Fibroblast of skin of right biceps (primary cell): ENCODE data around the gene ARID1B.

Source experiments
- DNase-seq: peaks from one replicate; pipeline ENCODE4 v3.0.0-alpha.2; 2013

The ARID1B gene

GRCh38 chr6:156776840-156777576 is at the start of gene ARID1B:
Gene ARID1B (plus strand): TSS chr6:156777378. CDS start chr6:156777681, 303 bp downstream.
- DNase-seq = peak; percentile 87

DNA sequence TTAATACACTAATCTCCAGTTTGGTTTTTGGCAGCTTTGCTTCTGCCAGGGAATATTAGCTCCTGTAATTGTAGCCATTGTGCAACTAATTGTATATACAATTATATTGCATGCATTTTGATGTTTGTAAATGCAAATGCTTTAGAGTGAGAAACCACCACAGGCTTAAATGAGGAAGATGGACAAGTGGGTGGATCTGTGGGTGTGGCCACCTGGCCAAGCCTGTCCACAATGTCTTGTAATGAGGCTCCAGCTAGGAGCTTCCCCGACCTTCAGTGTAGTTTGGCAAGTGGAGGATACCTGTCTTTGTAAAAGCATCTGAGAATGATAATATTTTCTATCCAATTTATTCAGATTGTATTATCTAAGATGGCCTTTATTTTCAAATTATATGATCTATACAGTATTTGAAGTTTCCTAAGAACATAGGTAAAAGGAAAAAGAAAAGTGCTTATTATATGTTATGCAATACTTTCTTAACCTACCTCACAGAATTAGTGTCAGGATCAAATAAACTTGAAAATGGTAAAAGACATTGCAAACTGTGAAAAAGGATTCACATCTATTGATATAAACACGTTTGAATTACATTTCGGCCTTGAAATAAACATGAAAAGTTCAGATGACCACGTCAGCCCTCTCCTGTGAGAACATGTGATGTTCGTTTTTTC is 49.3 kb upstream of the ARID1B start:
- no peak for DNase-seq

GRCh38 chr6:156729248-156729647 is 47.9 kb upstream of the ARID1B start:
- DNase-seq = peak; percentile 76

DNA sequence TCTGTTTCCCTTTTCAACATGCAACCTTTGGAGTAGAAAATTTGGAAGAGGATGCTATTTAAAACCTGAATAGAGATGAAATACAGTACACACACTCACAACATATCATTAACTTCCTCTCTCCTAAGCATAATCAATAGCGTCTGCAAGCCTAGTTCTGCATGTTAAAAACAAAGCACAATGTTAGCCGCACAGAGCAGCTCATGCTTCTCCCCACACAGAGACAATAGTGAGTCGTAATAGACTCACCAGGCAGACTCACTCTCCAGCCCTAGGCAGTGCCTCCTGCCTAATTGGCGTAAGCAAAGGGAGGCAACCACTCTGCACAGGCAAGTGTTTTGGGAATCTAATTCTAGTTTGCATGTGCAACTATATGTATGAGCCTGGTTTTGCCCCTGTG is 45.8 kb upstream of the ARID1B start:
- DNase-seq = peak; percentile 73

GRCh38 chr6:156735751-156736150 is 41.4 kb upstream of the ARID1B start:
- no peak for DNase-seq

DNA sequence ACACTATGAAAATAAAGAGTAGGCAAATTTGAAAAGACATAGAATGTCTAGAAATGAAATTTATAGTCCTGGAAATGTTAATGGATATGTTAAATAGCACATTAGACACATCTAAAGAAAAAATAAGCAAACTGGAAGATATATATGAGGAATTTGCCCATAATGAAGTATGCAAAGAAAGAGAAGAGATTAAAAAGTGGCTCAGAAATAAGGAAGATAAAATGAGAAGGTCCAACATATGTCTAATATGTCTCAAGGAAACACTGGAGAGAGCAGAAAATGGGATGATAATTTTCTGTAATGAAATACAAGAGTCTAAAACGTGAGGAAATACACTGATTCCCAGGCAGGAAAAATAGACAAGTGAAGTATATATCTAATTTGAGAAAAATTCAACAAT is 36.6 kb upstream of the ARID1B start:
- no peak for DNase-seq

GRCh38 chr6:156741287-156742073 is 35.7 kb upstream of the ARID1B start:
- no peak for DNase-seq

- DNase-seq = no peak
Measured at GRCh38 chr6:156747715-156748114, 29.5 kb upstream of the ARID1B start.

DNA sequence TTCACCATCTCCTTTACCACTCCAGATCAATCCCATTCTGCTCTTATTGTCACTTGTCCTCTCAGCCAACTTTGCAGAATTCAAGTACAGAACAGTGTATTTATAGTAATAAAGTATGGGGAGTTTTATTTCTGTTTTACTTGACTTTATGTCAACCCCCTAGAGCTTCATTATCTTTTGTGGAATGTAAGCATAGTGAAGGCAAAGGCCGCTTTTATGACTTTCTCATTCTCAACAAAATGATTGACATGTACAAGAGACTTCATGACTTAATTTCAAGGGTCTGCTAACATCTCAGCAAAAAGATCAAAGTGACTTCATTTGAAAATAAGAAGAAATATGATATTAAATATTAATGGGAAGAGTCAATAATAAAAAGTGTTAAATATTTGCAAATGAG is 28.7 kb upstream of the ARID1B start:
- no peak for DNase-seq

DNA sequence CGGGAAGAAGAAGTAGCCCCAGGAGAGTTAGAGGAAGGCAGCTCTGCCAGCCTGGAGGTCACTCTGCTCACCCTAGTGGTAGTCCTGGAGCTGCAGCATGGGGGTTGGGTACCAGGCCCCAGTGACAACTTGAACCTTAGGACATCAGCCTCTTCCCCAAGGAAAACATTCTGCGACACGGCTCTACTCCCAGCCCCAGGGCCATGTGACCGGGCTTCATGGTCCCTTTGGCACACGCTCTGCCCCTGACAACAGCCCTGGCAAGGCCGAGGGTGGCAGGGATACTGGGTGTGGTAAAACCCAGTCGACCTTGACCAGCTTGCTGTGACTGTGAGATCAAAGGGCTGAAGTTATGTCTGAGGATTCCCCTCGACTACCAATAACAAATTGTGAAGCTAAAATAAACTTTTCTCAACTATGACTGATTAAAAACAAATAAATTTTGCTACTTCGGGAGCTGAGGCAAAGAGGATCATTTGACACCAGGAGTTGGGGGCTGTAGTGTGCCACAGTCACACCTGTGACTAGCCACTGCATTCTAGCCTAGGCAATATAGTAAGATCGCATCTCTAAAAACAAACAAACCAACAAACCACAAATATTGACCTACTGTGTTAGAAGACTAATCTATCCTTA is 24.4 kb upstream of the ARID1B start:
- DNase-seq = no peak

GRCh38 chr6:156756630-156757610 is 20.3 kb upstream of the ARID1B start:
- DNase-seq = no peak

DNA sequence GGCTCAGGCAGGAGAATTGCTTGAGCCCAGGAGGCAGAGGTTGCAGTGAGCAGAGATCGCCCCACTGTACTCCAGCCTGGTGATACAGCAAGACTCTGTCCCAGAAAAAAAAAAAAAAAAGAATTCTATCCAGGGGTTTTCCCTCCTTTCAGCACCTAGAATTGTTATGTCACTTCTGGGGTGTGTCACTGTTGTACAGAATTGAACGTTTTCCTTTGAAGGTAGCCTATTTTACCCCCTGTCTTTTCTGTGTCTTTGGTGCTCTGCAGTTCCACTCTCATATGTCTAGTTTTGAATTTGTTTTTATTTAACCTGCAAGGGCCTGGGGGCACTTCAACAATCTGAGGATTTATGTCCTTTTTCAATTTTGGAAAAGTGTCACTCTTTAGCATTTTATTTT is 19.3 kb upstream of the ARID1B start:
- no peak for DNase-seq

GRCh38 chr6:156760377-156760776 is 16.8 kb upstream of the ARID1B start:
- DNase-seq = no peak

DNA sequence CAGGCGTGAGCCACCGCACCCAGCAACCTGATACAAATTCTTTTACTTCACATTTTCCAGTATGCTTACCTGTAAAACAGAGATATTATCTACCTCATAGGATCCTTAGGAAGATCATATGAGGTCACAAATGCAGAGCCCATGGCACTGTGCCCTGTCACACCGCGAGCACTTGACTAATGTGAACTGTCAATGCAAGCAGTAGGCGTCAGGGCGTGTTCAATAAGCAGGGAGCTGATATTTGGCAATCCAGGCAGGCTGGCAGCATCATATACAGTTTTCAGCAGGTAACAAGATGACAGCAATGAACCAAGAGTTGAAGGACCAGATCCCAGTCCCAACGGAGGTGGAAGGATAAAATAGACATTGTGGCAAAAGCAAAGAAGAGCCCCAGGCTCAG is 14.6 kb upstream of the ARID1B start:
- DNase-seq = no peak

DNA sequence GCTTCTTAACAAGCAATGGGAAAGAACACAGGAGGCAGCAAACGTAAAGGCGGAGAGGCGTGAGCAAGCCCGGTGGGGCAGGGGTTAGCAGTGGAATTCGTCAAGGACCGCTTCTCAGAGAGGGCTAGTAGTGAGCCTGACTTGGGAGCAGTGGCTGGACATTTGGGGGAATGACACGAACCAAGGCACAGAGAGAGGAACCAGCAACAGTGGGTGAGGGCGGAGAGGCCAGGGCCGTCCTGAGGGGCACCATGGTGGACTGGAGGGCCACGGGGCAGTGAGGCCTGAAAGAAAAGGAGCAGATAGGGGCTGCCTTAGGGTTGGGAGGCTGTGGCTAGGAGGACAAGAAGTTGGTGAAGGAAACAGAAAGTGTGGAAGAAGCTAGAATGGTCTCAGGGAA is 12.1 kb upstream of the ARID1B start:
- DNase-seq = no peak

DNA sequence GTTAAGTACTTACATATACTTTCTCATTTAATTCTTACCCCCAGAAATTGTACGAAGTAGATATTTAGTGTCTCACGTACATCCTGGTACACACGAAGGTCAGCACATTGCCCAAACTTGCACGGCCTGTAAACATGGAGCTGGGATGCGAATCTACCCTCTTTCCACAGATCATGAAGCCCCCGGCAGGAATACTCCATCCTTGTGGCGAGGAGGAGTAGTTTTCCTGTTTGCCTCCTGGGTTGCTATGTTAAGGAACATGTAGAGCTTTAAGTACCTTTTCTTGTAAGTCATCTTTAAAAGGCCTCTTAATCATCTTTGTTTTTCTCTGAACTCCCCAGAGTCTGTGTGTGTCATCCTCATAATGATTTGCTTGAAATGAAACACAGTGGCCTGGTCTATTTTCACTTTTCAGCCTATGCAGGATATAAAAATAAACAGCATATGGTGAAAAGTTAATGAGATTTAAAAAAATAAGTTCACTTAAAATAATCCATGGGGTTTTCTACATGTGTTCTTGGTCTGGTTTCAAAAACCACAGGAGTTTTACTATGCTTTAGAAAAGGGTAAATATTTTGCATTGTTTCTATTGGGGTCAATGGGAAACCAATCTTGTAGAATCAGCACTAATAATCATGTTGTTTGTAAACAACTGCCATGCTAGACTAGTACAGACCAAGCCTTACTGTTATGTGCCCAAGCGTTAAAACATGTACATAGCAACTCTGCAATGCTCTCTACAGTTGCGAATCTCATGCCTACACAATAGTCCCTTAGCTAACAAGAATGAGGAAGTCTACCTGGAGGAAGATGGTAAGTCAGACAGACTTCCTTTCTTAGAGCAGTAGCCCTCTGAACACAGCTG is 9.3 kb upstream of the ARID1B start:
- peak; percentile 60 for DNase-seq

DNA sequence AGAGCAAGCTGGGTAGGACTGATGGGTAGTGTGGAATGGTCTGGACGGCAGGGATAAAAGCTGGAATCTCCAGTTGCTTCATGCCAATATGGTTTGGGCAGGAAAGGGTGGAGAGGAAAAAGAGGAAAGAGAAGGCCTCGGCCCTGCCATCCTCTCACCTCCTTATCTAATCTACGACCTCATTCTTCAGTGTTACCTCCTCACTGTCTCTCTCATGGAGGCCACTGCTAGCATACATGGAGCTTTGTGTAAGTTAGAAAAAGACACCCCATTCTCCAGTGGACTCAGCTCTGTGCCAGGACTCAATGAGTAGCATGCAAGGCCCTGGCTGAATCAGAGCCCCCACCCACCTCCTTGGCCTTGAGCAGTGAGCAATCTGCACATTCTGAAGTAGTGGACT is 6.1 kb upstream of the ARID1B start:
- DNase-seq = no peak

DNA sequence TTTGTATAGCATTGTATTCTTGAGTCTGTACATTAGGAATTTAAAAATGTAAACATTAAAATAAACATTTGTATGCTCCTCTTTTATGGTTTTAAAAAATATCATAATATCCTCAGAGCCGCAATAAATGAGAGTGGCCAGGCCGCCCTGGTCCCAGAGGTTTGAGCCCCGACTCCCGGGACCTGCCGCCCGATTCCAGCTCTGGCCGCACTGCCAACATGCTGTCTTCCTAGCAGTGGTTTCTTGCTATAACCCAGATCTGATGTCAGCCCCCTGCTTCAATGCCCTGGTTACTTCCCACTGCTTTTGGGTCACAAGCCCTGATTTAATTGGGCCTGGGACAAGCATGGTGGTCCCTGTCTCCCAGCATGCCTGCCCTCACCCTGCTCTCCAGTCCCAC is 5.4 kb upstream of the ARID1B start:
- no peak for DNase-seq

DNA sequence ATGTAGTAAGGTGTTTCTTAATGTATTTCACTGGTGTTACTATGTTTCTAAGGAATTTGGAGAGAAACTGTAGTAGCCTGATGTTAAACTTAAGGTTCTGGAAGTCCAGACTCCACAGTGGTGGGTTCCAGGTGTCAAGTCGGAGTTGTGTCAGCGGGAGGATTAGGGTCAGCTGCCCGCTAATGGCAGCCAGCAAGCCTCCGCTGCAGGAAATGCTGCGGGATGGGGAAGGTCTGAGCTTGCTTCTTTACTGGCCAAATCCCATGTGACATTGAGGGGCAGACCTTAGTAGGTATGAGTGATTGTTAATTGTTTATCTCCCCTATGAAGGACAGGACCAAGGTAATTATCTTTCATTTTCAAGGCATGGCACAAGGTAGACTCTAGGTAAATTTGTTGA is 3.7 kb upstream of the ARID1B start:
- no peak for DNase-seq

DNA sequence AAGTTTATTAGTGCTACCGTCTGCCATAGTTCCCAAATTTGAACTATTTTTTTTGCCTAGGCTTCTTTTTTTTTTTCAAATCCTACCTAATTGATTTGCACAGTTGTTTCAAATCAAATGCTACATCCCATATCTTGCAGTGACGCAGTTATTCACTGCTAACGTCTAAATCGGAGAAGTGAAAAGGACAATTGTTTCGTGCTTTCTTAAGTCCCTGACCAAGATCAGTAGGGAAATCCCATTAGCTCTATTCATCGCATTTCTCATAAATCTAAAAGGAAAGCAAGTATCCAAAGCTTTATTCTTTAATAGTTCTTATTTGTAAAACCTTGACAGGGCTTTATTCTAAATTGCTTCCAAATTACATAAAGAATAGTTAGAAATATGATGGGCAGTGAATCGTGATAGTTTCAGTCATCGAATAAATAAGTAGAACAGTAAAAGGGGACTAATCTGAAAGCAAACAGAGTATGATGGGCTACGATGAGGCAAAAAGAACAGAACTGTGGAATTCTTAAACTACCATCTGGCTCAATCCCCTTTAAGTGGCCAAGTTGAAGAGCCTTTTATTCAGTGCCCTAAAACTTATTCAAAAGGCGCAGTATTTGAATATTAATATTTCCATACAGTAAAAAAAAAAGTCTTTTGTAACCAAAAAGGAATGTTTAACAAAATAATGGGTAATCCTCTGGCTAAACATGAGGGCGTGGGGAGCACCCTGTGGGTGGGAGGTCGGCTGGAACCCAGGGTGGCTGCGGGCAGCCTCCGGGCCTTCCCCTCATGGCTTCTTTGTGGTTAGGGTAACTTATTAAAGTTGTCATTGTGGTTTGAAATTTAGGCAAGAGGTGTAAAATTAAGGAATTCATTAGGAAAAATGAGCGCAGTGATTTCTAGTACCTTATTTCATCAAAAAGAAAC is 3.0 kb upstream of the ARID1B start:
- no peak for DNase-seq
